Adrenal gland (tissue), 5 donors: ENCODE measurements around the gene CRACR2B.

ENCODE experiments used
- POLR2A ChIP-seq, 2 donors: fragments of 450-650 bp; IDR thresholded peaks; one replicate each; pipeline ENCODE4 v1.6.1; 2017; ENCODE audit warnings: antibody characterized with exemption in 2 of 2, mild to moderate bottlenecking in 2 of 2, moderate library complexity in 1 of 2
- TF ChIP-seq, protein P1 (sequence below), 6 experiments: fragments of 450-650 bp in 4 of 6; fragments of 200-600 bp in 2 of 6; sonication (generic) in 1 of 6; IDR thresholded peaks; 1 replicate in 5 of 6; 2 replicates in 1 of 6; pipeline versions ENCODE4 v1.5.1 to v1.8.0; 2016 to 2021; ENCODE audit warnings: antibody characterized with exemption in 6 of 6, mild to moderate bottlenecking in 2 of 6, moderate library complexity in 1 of 6
- donor health status: DM: no; HTN: no; CAD: no.

GRCh38 chr11:868802-869201, 41.1 kb downstream of the CRACR2B start:
- TF ChIP-seq POLR2A (IDR thresholded peaks at IDR 0.05) = no peak
- TF ChIP-seq, protein P1, sequence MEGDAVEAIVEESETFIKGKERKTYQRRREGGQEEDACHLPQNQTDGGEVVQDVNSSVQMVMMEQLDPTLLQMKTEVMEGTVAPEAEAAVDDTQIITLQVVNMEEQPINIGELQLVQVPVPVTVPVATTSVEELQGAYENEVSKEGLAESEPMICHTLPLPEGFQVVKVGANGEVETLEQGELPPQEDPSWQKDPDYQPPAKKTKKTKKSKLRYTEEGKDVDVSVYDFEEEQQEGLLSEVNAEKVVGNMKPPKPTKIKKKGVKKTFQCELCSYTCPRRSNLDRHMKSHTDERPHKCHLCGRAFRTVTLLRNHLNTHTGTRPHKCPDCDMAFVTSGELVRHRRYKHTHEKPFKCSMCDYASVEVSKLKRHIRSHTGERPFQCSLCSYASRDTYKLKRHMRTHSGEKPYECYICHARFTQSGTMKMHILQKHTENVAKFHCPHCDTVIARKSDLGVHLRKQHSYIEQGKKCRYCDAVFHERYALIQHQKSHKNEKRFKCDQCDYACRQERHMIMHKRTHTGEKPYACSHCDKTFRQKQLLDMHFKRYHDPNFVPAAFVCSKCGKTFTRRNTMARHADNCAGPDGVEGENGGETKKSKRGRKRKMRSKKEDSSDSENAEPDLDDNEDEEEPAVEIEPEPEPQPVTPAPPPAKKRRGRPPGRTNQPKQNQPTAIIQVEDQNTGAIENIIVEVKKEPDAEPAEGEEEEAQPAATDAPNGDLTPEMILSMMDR (IDR thresholded peaks at IDR 0.05) = no peak
